Neural cell (in vitro differentiated cells): ENCODE results near the gene LUC7L. TPM values are rescaled to one million over a fixed set of nuclear protein-coding genes. Genes with fewer than 3 reads are reported as not detected.
A peak's percentile ranks its signal among the peaks of the same experiment; 100 is the strongest.

Experiments used
- H2AFZ ChIP-seq: fragments of 200-600, 300-800 bp; sonication (generic), shearing (Covaris generic); 2 replicates; pipeline ENCODE4 v1.6.0; 2014; ENCODE audit warnings: low read depth, mild to moderate bottlenecking, antibody characterized with exemption, low read length, moderate library complexity
- H3F3A ChIP-seq: fragments of 200-600 bp; shearing (Covaris generic); 2 replicates; pipeline ENCODE4 v1.6.1; 2016; ENCODE audit warnings: mild to moderate bottlenecking, moderate library complexity, mixed read lengths, antibody characterized with exemption, low read length; ENCODE audit not compliant: insufficient read depth, poor library complexity, severe bottlenecking
- H3K27ac ChIP-seq: fragments of 200-600, 300-800 bp; sonication (generic), shearing (Covaris generic); 2 replicates; pipeline ENCODE4 v1.5.1; 2014; ENCODE audit warnings: mild to moderate bottlenecking, low read length, moderate library complexity
- H3K27me3 ChIP-seq: fragments of 300-800, 200-600 bp; sonication (generic), shearing (Covaris generic); 2 replicates; pipeline ENCODE4 v1.6.0; 2014; ENCODE audit warnings: mild to moderate bottlenecking, low read depth, low read length, moderate library complexity; ENCODE audit not compliant: insufficient read depth
- H3K36me3 ChIP-seq: fragments of 300-800, 200-600 bp; sonication (generic), shearing (Covaris generic); 2 replicates; pipeline ENCODE4 v1.5.1; 2014; ENCODE audit warnings: mild to moderate bottlenecking, antibody characterized with exemption, low read length, moderate library complexity; ENCODE audit not compliant: insufficient read depth
- H3K4me2 ChIP-seq: fragments of 300-800, 200-600 bp; sonication (generic), shearing (Covaris generic); 2 replicates; pipeline ENCODE4 v1.6.0; 2014; ENCODE audit warnings: mild to moderate bottlenecking, low read length
- H3K4me3 ChIP-seq: fragments of 300-800, 200-600 bp; sonication (generic), shearing (Covaris generic); 2 replicates; pipeline ENCODE4 v1.5.1; 2014; ENCODE audit warnings: mild to moderate bottlenecking, low read length, moderate library complexity
- H3K79me2 ChIP-seq: fragments of 200-600 bp; shearing (Covaris generic); replicated peaks from 2 replicates; pipeline ENCODE4 v1.6.0; 2014; ENCODE audit warnings: mild to moderate bottlenecking, low read length, moderate library complexity; ENCODE audit not compliant: insufficient read depth
- H3K9ac ChIP-seq: fragments of 300-800, 200-600 bp; sonication (generic), shearing (Covaris generic); 2 replicates; pipeline ENCODE4 v1.6.1; 2016; ENCODE audit warnings: mild to moderate bottlenecking, low read length, mixed read lengths
- H3K9me2 ChIP-seq: fragments of 200-600 bp; shearing (Covaris generic); 2 replicates; pipeline ENCODE4 v1.6.1; 2016; ENCODE audit warnings: mild to moderate bottlenecking, low read length, mixed read lengths; ENCODE audit not compliant: insufficient read depth
- H3K9me3 ChIP-seq: fragments of 200-600, 300-800 bp; sonication (generic), shearing (Covaris generic); 2 replicates; pipeline ENCODE4 v1.6.1; 2016; ENCODE audit warnings: mild to moderate bottlenecking, mixed run types, low read length, moderate library complexity, mixed read lengths
- H4K20me1 ChIP-seq: fragments of 200-600 bp; shearing (Covaris generic); 2 replicates; pipeline ENCODE4 v1.6.1; 2016; ENCODE audit warnings: mild to moderate bottlenecking, mixed run types; ENCODE audit not compliant: insufficient read depth
- EP300 ChIP-seq: fragments of 450-650 bp; conservative IDR thresholded peaks from 2 replicates; pipeline ENCODE4 v1.6.1; 2014; ENCODE audit warnings: antibody characterized with exemption, mild to moderate bottlenecking, moderate library complexity; ENCODE audit not compliant: poor library complexity, severe bottlenecking
- EZH2 ChIP-seq: fragments of 200-600, 300-800 bp; shearing (Covaris generic), sonication (generic); IDR thresholded peaks from 2 replicates; pipeline ENCODE4 v1.6.1; 2014; ENCODE audit warnings: antibody characterized with exemption, low read length, borderline replicate concordance, mild to moderate bottlenecking; ENCODE audit not compliant: insufficient read depth, poor library complexity, severe bottlenecking
- MXI1 ChIP-seq: fragments of 450-650 bp; conservative IDR thresholded peaks from 2 replicates; pipeline ENCODE4 v1.6.1; 2014; ENCODE audit warnings: antibody characterized with exemption, mild to moderate bottlenecking; ENCODE audit not compliant: poor library complexity, severe bottlenecking
- POLR2AphosphoS5 ChIP-seq: IDR thresholded peaks from 2 replicates; pipeline ENCODE4 v1.6.1; 2012
- RAD21 ChIP-seq: fragments of 450-650 bp; conservative IDR thresholded peaks from 2 replicates; pipeline ENCODE4 v1.6.1; 2014; ENCODE audit warnings: antibody characterized with exemption, mild to moderate bottlenecking, moderate library complexity
- SMC3 ChIP-seq: fragments of 450-650 bp; conservative IDR thresholded peaks from 2 replicates; pipeline ENCODE4 v1.6.1; 2014; ENCODE audit warnings: antibody characterized with exemption, mild to moderate bottlenecking, moderate library complexity; ENCODE audit not compliant: poor library complexity
- TAF1 ChIP-seq: IDR thresholded peaks from 2 replicates; pipeline ENCODE4 v1.6.1; 2012; ENCODE audit warnings: low read depth
- polyA plus RNA-seq: library from polyadenylated mRNA; depleted of rRNA; stranded (reverse); fragments of >200 nt; gene quantifications from 2 replicates; pipeline ENCODE4 v1.2.3, GENCODE V29; 2014
- TF ChIP-seq, protein P1 (sequence below): IDR thresholded peaks from 2 replicates; pipeline ENCODE4 v1.6.1; 2012; ENCODE audit warnings: borderline replicate concordance
- TF ChIP-seq, protein P2 (sequence below): fragments of 450-650 bp; IDR thresholded peaks from 2 replicates; pipeline ENCODE4 v1.5.1; 2014; ENCODE audit warnings: antibody characterized with exemption, mild to moderate bottlenecking, moderate library complexity; ENCODE audit not compliant: poor library complexity, severe bottlenecking

Gene LUC7L
- polyA plus RNA-seq, 1 donor from 2014 or later = 564 TPM

DNA sequence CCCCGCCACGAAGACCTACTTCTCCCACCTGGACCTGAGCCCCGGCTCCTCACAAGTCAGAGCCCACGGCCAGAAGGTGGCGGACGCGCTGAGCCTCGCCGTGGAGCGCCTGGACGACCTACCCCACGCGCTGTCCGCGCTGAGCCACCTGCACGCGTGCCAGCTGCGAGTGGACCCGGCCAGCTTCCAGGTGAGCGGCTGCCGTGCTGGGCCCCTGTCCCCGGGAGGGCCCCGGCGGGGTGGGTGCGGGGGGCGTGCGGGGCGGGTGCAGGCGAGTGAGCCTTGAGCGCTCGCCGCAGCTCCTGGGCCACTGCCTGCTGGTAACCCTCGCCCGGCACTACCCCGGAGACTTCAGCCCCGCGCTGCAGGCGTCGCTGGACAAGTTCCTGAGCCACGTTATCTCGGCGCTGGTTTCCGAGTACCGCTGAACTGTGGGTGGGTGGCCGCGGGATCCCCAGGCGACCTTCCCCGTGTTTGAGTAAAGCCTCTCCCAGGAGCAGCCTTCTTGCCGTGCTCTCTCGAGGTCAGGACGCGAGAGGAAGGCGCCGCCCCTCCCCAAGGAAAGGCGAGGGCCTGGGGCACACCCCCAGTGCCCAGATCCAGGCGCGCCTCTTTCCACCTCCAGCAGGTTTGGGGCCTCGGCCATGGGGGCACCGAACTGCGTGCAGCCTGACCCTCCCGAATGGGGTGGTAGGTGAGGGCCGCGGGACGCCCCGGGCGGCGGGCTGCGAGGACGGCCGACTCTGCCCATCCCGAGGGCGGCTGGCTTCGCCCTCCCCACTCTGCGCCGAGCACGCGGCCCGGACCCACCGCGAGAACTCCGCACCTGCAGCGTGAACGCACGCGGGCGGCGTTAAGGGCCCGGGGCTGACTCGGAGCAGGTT lies 48.3 kb downstream of the LUC7L start:
- Histone ChIP-seq H3K27ac (no peak overlapping the region), H3K4me3 (peak overlapping the region; percentile 65), H2AFZ (no peak overlapping the region), H3K4me2 (no peak overlapping the region), H3K9ac (peak overlapping the region; percentile 31), H3F3A (no peaks in the 10 kb centered on the region), H4K20me1 (no peaks in the 10 kb centered on the region), H3K36me3 (no peaks in the 10 kb centered on the region), H3K9me2 (no peaks in the 10 kb centered on the region), H3K27me3 (peaks cover 40% of the 10 kb centered on the region), H3K9me3 (no peaks in the 10 kb centered on the region), H3K79me2 (no peaks in the 10 kb centered on the region)
- TF ChIP-seq TAF1 (no peak), RAD21 (no peak), MXI1 (peak; percentile 58), SMC3 (no peak), POLR2AphosphoS5 (peak; percentile 38), EP300 (no peak)
- TF ChIP-seq, protein P1, sequence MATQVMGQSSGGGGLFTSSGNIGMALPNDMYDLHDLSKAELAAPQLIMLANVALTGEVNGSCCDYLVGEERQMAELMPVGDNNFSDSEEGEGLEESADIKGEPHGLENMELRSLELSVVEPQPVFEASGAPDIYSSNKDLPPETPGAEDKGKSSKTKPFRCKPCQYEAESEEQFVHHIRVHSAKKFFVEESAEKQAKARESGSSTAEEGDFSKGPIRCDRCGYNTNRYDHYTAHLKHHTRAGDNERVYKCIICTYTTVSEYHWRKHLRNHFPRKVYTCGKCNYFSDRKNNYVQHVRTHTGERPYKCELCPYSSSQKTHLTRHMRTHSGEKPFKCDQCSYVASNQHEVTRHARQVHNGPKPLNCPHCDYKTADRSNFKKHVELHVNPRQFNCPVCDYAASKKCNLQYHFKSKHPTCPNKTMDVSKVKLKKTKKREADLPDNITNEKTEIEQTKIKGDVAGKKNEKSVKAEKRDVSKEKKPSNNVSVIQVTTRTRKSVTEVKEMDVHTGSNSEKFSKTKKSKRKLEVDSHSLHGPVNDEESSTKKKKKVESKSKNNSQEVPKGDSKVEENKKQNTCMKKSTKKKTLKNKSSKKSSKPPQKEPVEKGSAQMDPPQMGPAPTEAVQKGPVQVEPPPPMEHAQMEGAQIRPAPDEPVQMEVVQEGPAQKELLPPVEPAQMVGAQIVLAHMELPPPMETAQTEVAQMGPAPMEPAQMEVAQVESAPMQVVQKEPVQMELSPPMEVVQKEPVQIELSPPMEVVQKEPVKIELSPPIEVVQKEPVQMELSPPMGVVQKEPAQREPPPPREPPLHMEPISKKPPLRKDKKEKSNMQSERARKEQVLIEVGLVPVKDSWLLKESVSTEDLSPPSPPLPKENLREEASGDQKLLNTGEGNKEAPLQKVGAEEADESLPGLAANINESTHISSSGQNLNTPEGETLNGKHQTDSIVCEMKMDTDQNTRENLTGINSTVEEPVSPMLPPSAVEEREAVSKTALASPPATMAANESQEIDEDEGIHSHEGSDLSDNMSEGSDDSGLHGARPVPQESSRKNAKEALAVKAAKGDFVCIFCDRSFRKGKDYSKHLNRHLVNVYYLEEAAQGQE = no peak
- TF ChIP-seq, protein P2, sequence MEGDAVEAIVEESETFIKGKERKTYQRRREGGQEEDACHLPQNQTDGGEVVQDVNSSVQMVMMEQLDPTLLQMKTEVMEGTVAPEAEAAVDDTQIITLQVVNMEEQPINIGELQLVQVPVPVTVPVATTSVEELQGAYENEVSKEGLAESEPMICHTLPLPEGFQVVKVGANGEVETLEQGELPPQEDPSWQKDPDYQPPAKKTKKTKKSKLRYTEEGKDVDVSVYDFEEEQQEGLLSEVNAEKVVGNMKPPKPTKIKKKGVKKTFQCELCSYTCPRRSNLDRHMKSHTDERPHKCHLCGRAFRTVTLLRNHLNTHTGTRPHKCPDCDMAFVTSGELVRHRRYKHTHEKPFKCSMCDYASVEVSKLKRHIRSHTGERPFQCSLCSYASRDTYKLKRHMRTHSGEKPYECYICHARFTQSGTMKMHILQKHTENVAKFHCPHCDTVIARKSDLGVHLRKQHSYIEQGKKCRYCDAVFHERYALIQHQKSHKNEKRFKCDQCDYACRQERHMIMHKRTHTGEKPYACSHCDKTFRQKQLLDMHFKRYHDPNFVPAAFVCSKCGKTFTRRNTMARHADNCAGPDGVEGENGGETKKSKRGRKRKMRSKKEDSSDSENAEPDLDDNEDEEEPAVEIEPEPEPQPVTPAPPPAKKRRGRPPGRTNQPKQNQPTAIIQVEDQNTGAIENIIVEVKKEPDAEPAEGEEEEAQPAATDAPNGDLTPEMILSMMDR = no peak

DNA sequence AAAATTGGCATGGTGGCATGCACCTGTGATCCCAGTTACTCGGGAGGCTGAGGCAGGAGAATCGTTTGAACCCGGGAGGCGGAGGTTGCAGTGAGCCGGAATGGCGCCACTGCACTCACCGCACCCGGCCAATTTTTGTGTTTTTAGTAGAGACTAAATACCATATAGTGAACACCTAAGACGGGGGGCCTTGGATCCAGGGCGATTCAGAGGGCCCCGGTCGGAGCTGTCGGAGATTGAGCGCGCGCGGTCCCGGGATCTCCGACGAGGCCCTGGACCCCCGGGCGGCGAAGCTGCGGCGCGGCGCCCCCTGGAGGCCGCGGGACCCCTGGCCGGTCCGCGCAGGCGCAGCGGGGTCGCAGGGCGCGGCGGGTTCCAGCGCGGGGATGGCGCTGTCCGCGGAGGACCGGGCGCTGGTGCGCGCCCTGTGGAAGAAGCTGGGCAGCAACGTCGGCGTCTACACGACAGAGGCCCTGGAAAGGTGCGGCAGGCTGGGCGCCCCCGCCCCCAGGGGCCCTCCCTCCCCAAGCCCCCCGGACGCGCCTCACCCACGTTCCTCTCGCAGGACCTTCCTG lies 49.1 kb downstream of the LUC7L start, which contains the start of gene HBQ1:
HBQ1 (plus strand) TSS at position 359 of the 575 bp plus-strand sequence; CDS start at position 387, 28 bp downstream.
- Histone ChIP-seq H2AFZ (no peak within 1 kb of the TSS), H4K20me1 (no peaks in the 10 kb centered on the region), H3F3A (no peaks in the 10 kb centered on the region), H3K79me2 (no peaks in the 10 kb centered on the region), H3K36me3 (no peaks in the 10 kb centered on the region), H3K9me2 (no peaks in the 10 kb centered on the region), H3K9ac (peak within 1 kb of the TSS; percentile 31), H3K9me3 (no peaks in the 10 kb centered on the region), H3K27me3 (peaks cover 46% of the 10 kb centered on the region), H3K27ac (no peak within 1 kb of the TSS), H3K4me3 (peak within 1 kb of the TSS; percentile 65), H3K4me2 (no peak within 1 kb of the TSS)
- no peak for TF ChIP-seq EP300
- TF ChIP-seq, protein P1 = no peak
- no peak for TF ChIP-seq EZH2
- TF ChIP-seq RAD21 = peak; percentile 40
- no peak for TF ChIP-seq POLR2AphosphoS5
- no peak for TF ChIP-seq MXI1
- peak; percentile 47 for TF ChIP-seq SMC3
- TF ChIP-seq, protein P2 = peak; percentile 71
- no peak for TF ChIP-seq TAF1
